ENCODE results near the gene ZNF75A. TPM values are rescaled to one million over a fixed set of nuclear protein-coding genes. Genes with fewer than 3 reads are reported as not detected.

The ZNF75A gene
- total RNA-seq, 1 donor from 2014 or later = 19.5 TPM

DNA sequence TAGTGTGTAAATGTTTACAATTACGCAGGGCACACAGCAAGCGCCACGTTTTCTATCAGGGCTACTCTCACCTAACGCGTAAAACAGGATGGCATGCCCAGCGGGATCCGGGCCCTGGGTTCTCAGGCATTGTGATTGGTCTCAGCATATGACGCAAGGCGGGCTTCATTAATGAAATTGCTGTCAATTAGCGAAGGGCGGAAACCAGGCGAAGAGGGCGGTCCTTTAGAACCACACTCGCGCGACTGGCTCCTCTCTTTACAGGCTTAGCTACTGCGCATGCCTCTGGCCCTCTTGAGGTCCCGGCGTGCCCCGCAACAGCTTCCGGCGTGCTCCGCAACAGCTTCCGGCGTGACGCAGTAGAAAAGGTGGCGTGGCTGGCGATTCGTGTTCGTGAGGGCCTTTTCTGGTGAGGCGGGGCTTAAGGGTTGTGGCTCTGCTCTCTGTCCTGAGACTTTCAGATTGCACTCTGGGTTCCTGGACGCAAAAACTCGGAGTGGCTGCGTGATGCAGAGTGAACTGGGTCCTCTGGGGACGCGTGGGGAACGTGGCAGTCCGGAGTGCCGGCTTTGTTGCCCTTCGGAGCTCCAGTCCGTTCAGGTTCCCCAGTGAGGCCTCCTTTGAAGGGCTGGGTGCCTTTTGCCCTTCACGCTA lies 59.6 kb downstream of the ZNF75A start:
- TF ChIP-seq, protein P1, sequence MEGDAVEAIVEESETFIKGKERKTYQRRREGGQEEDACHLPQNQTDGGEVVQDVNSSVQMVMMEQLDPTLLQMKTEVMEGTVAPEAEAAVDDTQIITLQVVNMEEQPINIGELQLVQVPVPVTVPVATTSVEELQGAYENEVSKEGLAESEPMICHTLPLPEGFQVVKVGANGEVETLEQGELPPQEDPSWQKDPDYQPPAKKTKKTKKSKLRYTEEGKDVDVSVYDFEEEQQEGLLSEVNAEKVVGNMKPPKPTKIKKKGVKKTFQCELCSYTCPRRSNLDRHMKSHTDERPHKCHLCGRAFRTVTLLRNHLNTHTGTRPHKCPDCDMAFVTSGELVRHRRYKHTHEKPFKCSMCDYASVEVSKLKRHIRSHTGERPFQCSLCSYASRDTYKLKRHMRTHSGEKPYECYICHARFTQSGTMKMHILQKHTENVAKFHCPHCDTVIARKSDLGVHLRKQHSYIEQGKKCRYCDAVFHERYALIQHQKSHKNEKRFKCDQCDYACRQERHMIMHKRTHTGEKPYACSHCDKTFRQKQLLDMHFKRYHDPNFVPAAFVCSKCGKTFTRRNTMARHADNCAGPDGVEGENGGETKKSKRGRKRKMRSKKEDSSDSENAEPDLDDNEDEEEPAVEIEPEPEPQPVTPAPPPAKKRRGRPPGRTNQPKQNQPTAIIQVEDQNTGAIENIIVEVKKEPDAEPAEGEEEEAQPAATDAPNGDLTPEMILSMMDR (IDR thresholded peaks at IDR 0.05; ENCODE audit: insufficient read depth, low read length, poor library complexity, severe bottlenecking) = no peak
- peak overlapping the region; percentile 59 for H3K4me3 ChIP-seq (ENCODE audit: low read depth, low read length)
- H3K36me3 ChIP-seq (ENCODE audit: control insufficient read depth, insufficient read depth, low read length) = no peaks in the 10 kb centered on the region
- peak; percentile 65 for DNase-seq (ENCODE audit: low read depth)
- no peaks in the 10 kb centered on the region for H3K27me3 ChIP-seq (ENCODE audit: control insufficient read depth, insufficient read depth, low read length)

Other genes starting within 250 kb of the ZNF75A start
- gene IL32, start 239.9 kb upstream of the ZNF75A start, total RNA-seq = 621 and 682 TPM in 2 replicates
- gene ZSCAN10, start 206.2 kb upstream of the ZNF75A start, total RNA-seq = not detected in 2 replicates
- gene ZNF205, start 192.9 kb upstream of the ZNF75A start, total RNA-seq = 25.1 and 27.9 TPM in 2 replicates
- gene ZNF213, start 170.5 kb upstream of the ZNF75A start, total RNA-seq = 13.7 and 16.6 TPM in 2 replicates
- not detected in 2 replicates for gene OR1F1, start 117.3 kb upstream of the ZNF75A start, total RNA-seq
- gene ZNF200, start 70.3 kb upstream of the ZNF75A start, total RNA-seq = 5.0 and 7.9 TPM in 2 replicates
- gene MEFV, start 48.9 kb upstream of the ZNF75A start, total RNA-seq = 0.14 and 0.21 TPM in 2 replicates
- gene ZNF263, start 22.0 kb upstream of the ZNF75A start, total RNA-seq = 42.1 and 44.5 TPM in 2 replicates
- 3.1 and 3.4 TPM in 2 replicates for gene TIGD7, start 67 bp upstream of the ZNF75A start, total RNA-seq
- gene OR2C1, start 50.4 kb downstream of the ZNF75A start, total RNA-seq = 0.08 TPM in 1 of 2 replicates, not detected in the other
- gene ZSCAN32, start 95.5 kb downstream of the ZNF75A start, total RNA-seq = 8.1 and 12.0 TPM in 2 replicates
- 8.0 and 12.2 TPM in 2 replicates for gene ZNF174, start 95.7 kb downstream of the ZNF75A start, total RNA-seq
- gene ZNF597, start 138.0 kb downstream of the ZNF75A start, total RNA-seq = 1.7 and 2.9 TPM in 2 replicates
- 27.1 and 30.7 TPM in 2 replicates for gene NAA60, start 138.2 kb downstream of the ZNF75A start, total RNA-seq
- gene C16orf90, start 190.0 kb downstream of the ZNF75A start, total RNA-seq = not detected in 2 replicates
- 20.6 and 20.9 TPM in 2 replicates for gene CLUAP1, start 195.5 kb downstream of the ZNF75A start, total RNA-seq